ENCODE data around the gene INPP5A.

DNA sequence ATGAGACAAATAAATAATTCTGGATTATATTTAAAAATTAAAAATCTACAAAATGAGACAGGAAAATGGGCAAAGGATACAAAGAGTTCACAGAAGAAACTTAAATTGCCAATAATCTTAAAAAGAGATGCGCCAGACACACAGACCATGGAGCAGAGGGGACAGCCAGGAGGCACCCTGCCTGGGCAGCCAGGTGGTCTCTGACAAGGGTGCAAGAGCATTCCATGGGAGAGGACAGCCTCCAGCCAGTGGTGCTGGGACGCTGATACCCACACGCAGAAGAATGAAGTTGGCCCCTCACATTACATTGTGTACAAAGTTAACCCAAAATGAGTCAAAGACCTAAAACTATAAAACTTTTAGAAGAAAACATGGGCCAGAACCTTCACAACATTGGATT lies 142.1 kb downstream of the INPP5A start:
- TF ChIP-seq, protein P1, sequence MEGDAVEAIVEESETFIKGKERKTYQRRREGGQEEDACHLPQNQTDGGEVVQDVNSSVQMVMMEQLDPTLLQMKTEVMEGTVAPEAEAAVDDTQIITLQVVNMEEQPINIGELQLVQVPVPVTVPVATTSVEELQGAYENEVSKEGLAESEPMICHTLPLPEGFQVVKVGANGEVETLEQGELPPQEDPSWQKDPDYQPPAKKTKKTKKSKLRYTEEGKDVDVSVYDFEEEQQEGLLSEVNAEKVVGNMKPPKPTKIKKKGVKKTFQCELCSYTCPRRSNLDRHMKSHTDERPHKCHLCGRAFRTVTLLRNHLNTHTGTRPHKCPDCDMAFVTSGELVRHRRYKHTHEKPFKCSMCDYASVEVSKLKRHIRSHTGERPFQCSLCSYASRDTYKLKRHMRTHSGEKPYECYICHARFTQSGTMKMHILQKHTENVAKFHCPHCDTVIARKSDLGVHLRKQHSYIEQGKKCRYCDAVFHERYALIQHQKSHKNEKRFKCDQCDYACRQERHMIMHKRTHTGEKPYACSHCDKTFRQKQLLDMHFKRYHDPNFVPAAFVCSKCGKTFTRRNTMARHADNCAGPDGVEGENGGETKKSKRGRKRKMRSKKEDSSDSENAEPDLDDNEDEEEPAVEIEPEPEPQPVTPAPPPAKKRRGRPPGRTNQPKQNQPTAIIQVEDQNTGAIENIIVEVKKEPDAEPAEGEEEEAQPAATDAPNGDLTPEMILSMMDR (IDR thresholded peaks at IDR 0.05; ENCODE audit: insufficient read depth, low read length), result no peak
- TF ChIP-seq POLR2AphosphoS5 (IDR thresholded peaks at IDR 0.05; ENCODE audit: low read depth), result no peak
- TF ChIP-seq, protein P2, sequence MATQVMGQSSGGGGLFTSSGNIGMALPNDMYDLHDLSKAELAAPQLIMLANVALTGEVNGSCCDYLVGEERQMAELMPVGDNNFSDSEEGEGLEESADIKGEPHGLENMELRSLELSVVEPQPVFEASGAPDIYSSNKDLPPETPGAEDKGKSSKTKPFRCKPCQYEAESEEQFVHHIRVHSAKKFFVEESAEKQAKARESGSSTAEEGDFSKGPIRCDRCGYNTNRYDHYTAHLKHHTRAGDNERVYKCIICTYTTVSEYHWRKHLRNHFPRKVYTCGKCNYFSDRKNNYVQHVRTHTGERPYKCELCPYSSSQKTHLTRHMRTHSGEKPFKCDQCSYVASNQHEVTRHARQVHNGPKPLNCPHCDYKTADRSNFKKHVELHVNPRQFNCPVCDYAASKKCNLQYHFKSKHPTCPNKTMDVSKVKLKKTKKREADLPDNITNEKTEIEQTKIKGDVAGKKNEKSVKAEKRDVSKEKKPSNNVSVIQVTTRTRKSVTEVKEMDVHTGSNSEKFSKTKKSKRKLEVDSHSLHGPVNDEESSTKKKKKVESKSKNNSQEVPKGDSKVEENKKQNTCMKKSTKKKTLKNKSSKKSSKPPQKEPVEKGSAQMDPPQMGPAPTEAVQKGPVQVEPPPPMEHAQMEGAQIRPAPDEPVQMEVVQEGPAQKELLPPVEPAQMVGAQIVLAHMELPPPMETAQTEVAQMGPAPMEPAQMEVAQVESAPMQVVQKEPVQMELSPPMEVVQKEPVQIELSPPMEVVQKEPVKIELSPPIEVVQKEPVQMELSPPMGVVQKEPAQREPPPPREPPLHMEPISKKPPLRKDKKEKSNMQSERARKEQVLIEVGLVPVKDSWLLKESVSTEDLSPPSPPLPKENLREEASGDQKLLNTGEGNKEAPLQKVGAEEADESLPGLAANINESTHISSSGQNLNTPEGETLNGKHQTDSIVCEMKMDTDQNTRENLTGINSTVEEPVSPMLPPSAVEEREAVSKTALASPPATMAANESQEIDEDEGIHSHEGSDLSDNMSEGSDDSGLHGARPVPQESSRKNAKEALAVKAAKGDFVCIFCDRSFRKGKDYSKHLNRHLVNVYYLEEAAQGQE (IDR thresholded peaks at IDR 0.05; ENCODE audit: insufficient replicate concordance, low read depth), result no peak
